PC-9 (cell line): Measurements from ENCODE around the gene ATXN1. TPM values are rescaled to one million over a fixed set of nuclear protein-coding genes. Genes with fewer than 3 reads are reported as not detected.

ENCODE experiments used
- BruUV-seq: library from RNA; stranded (reverse); fragments of 400-500 nt; replicated peaks from 2 replicates; lab custom pipeline; 2021; lab: Mats Ljungman, UMichigan
- CTCF ChIA-PET: fragments of 300-600 bp; sonication (Branson Sonifier 250); formaldehyde crosslinking; loops from one replicate; lab custom pipeline; 2022; ENCODE audit warnings: antibody characterized with exemption; lab: Charles Lee
- POLR2A ChIA-PET: fragments of 300-600 bp; sonication (Branson Sonifier 250); formaldehyde crosslinking; loops from one replicate; lab custom pipeline; 2022; ENCODE audit warnings: antibody characterized with exemption; ENCODE audit not compliant: unreplicated experiment; lab: Charles Lee
- DNase-seq, 2 experiments: peaks; one replicate each; pipeline versions ENCODE4 v3.0.0 to v3.0.0-alpha.2; 2015 to 2022; ENCODE audit warnings: mixed read lengths in 1 of 2
- H2AFZ ChIP-seq: fragments of 200-600 bp; sonication (generic); 2 replicates; pipeline ENCODE4 v1.8.1; 2017; ENCODE audit warnings: antibody characterized with exemption
- H3F3A ChIP-seq: fragments of 200-600 bp; sonication (generic); 2 replicates; pipeline ENCODE4 v1.8.1; 2017; ENCODE audit warnings: antibody characterized with exemption, mild to moderate bottlenecking, low read depth; ENCODE audit not compliant: insufficient read depth
- H3K27ac ChIP-seq: fragments of 200-600 bp; sonication (generic); 2 replicates; pipeline ENCODE4 v1.6.1; 2016; ENCODE audit warnings: mixed run types
- H3K27me3 ChIP-seq: fragments of 200-600 bp; sonication (generic); 2 replicates; pipeline ENCODE4 v1.6.1; 2016; ENCODE audit warnings: low read depth, mixed run types; ENCODE audit not compliant: insufficient read depth
- H3K36me3 ChIP-seq: fragments of 200-600 bp; sonication (generic); 2 replicates; pipeline ENCODE4 v1.6.1; 2016; ENCODE audit warnings: low read depth, mixed run types
- H3K4me1 ChIP-seq: fragments of 200-600 bp; sonication (generic); replicated peaks from 2 replicates; pipeline ENCODE4 v1.6.1; 2016; ENCODE audit warnings: mixed run types; ENCODE audit not compliant: insufficient read depth
- H3K4me2 ChIP-seq: fragments of 200-600 bp; sonication (generic); 2 replicates; pipeline ENCODE4 v1.6.1; 2017; ENCODE audit warnings: mixed run types
- H3K4me3 ChIP-seq: fragments of 200-600 bp; sonication (generic); 2 replicates; pipeline ENCODE4 v1.6.1; 2016; ENCODE audit warnings: mixed run types
- H3K79me2 ChIP-seq: fragments of 200-600 bp; sonication (generic); 2 replicates; pipeline ENCODE4 v1.6.1; 2017; ENCODE audit warnings: low read depth, mixed run types
- H3K9me2 ChIP-seq: fragments of 200-600 bp; sonication (generic); 2 replicates; pipeline ENCODE4 v1.8.1; 2017; ENCODE audit warnings: mild to moderate bottlenecking; ENCODE audit not compliant: insufficient read depth
- H3K9me3 ChIP-seq: fragments of 200-600 bp; sonication (generic); 2 replicates; pipeline ENCODE4 v1.8.1; 2016; ENCODE audit warnings: low read depth; ENCODE audit not compliant: insufficient read depth
- H4K20me1 ChIP-seq: fragments of 200-600 bp; sonication (generic); 2 replicates; pipeline ENCODE4 v1.8.1; 2017; ENCODE audit not compliant: insufficient read depth
- CTCF ChIP-seq: fragments of 200-600 bp; sonication (generic); conservative IDR thresholded peaks from 2 replicates; pipeline ENCODE4 v1.6.1; 2017; ENCODE audit warnings: mixed run types, antibody characterized with exemption, mild to moderate bottlenecking, moderate library complexity
- EZH2 ChIP-seq: fragments of 200-600 bp; sonication (generic); IDR thresholded peaks from 2 replicates; pipeline ENCODE4 v1.8.0; 2017; ENCODE audit warnings: antibody characterized with exemption, low read depth
- intact Hi-C: fragments of 100-400 bp; cut with micrococcal nuclease; formaldehyde crosslinking; loops from one replicate; pipeline ENCODE4 v1.10.0; 2022; ENCODE audit not compliant: unreplicated experiment
- total RNA-seq: library from RNA; stranded (reverse); gene quantifications from 2 replicates; pipeline ENCODE4 v1.2.3, GENCODE V29; 2021

The ATXN1 gene
- total RNA-seq, 1 experiment from 2014 or later, result 42.7 TPM

GRCh38 chr6:16306334-16306733, 454.9 kb downstream of the ATXN1 start:
- no peaks in the 10 kb centered on the region for H3K9me3 ChIP-seq
- no peak overlapping the region for H3K4me3 ChIP-seq
- no peaks in the 10 kb centered on the region for H3K79me2 ChIP-seq
- DNase-seq, result no peak
- no peaks in the 10 kb centered on the region for H3K9me2 ChIP-seq
- H3F3A ChIP-seq, result no peaks in the 10 kb centered on the region
- BruUV-seq, result no TSS peak
- TF ChIP-seq EZH2, result no peak
- H3K27me3 ChIP-seq, result no peaks in the 10 kb centered on the region
- no peaks in the 10 kb centered on the region for H3K36me3 ChIP-seq
- no peak overlapping the region for H3K4me2 ChIP-seq
- ChIA-PET CTCF (interaction anchor here (0.7 kb wide), 1 partner anchor 12 kb away, joined by 3 read pairs; no protein-coding TSS in a partner anchor), POLR2A (no interaction called here)
- H4K20me1 ChIP-seq, result no peaks in the 10 kb centered on the region
- H2AFZ ChIP-seq, result no peak overlapping the region
- H3K27ac ChIP-seq, result no peak overlapping the region
- intact Hi-C loops, result no loop called here
- no peaks in the 10 kb centered on the region for H3K4me1 ChIP-seq

GRCh38 chr6:16305788-16306187, 455.5 kb downstream of the ATXN1 start:
- Histone ChIP-seq H3K79me2 (no peaks in the 10 kb centered on the region), H3K4me1 (no peaks in the 10 kb centered on the region), H2AFZ (no peak overlapping the region), H3K27ac (no peak overlapping the region), H4K20me1 (no peaks in the 10 kb centered on the region), H3K9me2 (no peaks in the 10 kb centered on the region), H3F3A (no peaks in the 10 kb centered on the region), H3K27me3 (no peaks in the 10 kb centered on the region), H3K4me3 (no peak overlapping the region), H3K4me2 (no peak overlapping the region), H3K36me3 (no peaks in the 10 kb centered on the region), H3K9me3 (no peaks in the 10 kb centered on the region)
- ChIA-PET POLR2A (no interaction called here), CTCF (no interaction called here)
- intact Hi-C loops, result no loop called here
- BruUV-seq, result no TSS peak
- no peak for DNase-seq
- TF ChIP-seq EZH2 (no peak), CTCF (no peak)

- intact Hi-C loops, result no loop called here
- Histone ChIP-seq H3K36me3 (no peaks in the 10 kb centered on the region), H4K20me1 (no peaks in the 10 kb centered on the region), H3K27ac (no peak overlapping the region), H3K4me1 (no peaks in the 10 kb centered on the region), H3K27me3 (no peaks in the 10 kb centered on the region), H3F3A (no peaks in the 10 kb centered on the region), H3K79me2 (no peaks in the 10 kb centered on the region), H3K9me2 (no peaks in the 10 kb centered on the region), H3K9me3 (no peaks in the 10 kb centered on the region), H2AFZ (no peak overlapping the region), H3K4me3 (no peak overlapping the region), H3K4me2 (no peak overlapping the region)
- BruUV-seq, result no TSS peak
- DNase-seq, result no peak
- ChIA-PET CTCF (no interaction called here), POLR2A (no interaction called here)
- no peak for TF ChIP-seq EZH2
- no peak for TF ChIP-seq CTCF
Observed at GRCh38 chr6:16305246-16305725, 456.0 kb downstream of the ATXN1 start.
